Pancreas (tissue), 10 donors: ENCODE data around the gene C1orf115. TPM values are rescaled to one million over a fixed set of nuclear protein-coding genes. Genes with fewer than 3 reads are reported as not detected.

Source experiments
- ATAC-seq, 4 donors: fragments of 200-7000 bp; cut with Tn5 transposase; one replicate each; pipeline versions ENCODE4 v1.8.0 to v1.9.1; 2020; ENCODE audit warnings: mild to moderate bottlenecking in 4 of 4, moderate library complexity in 4 of 4
- DNase-seq, 6 donors: peaks; one replicate each; pipeline ENCODE4 v3.0.0-alpha.2; 2020
- FAIRE-seq: peaks from 2 replicates; lab custom pipeline; 2012; peaks lifted over from hg19 to GRCh38; lab: Jason Lieb, UNC
- H3K27ac ChIP-seq, 4 donors: fragments of 200-600 bp; sonication (generic); 1 replicate in 3 of 4; 2 replicates in 1 of 4; pipeline versions ENCODE4 v1.5.0 to v1.8.0; 2020
- H3K27me3 ChIP-seq, 4 donors: fragments of 200-600 bp; one replicate each; pipeline ENCODE4 v1.8.0; 2021
- H3K36me3 ChIP-seq, 3 donors: fragments of 200-600 bp; sonication (generic) in 1 of 3; one replicate each; pipeline versions ENCODE4 v1.5.0 to v1.8.0; 2020 to 2021
- H3K4me1 ChIP-seq, 3 donors: fragments of 200-600 bp; one replicate each; pipeline ENCODE4 v1.8.0; 2021
- H3K4me3 ChIP-seq, 4 donors: fragments of 200-600 bp; sonication (generic) in 2 of 4; one replicate each; pipeline versions ENCODE4 v1.5.0 to v1.8.0; 2020 to 2021
- H3K9me3 ChIP-seq, 4 donors: fragments of 200-600 bp; one replicate each; pipeline ENCODE4 v1.8.0; 2021
- CTCF ChIP-seq, 4 donors: fragments of 200-600 bp; sonication (generic) in 3 of 4; IDR thresholded peaks; one replicate each; pipeline versions ENCODE4 v1.5.0 to v1.8.0; 2021; ENCODE audit warnings: antibody characterized with exemption in 4 of 4
- WGBS, 2 donors: extraction: QIAGEN DNeasy Blood & Tissue Kit; methylation state at CpG; one replicate each; pipeline ENCODE4 v1.1.7; 2013; 5-methylcytosine and 5-hydroxymethylcytosine counted together
- intact Hi-C, 3 donors: fragments of 100-400 bp; cut with DNase I; formaldehyde crosslinking; loops; one replicate each; pipeline versions ENCODE4 v1.11.1 to v1.14.2; 2022
- polyA plus RNA-seq, 2 donors: library from polyadenylated mRNA; stranded (reverse); fragments of 200-250 nt; gene quantifications; one replicate each; pipeline ENCODE4 v1.2.3, GENCODE V29; 2013
- total RNA-seq, 6 donors: library from RNA; stranded (reverse); fragmentation: NEBNext Ultra II Directional in 4 of 6; extraction: Animal tissue kit (Norgen Biotek cat#: 25700) in 4 of 6; gene quantifications; one replicate each; pipeline versions ENCODE4 v1.2.1 to v1.2.4, GENCODE V29; 2021 to 2023
- donor health status: healthy with polysubstance abuse.
- donor health status: DM: no; HTN: no; CAD: no; lungs with moderate emphysema.
- donor health status: DM: no; HTN: no; CAD: no.
- donor health status: control.
- donor health status: control.
- donor health status: Bipolar disorder and iron deficiency.
- donor health status: DM: yes; HTN: yes; CAD: no.
- donor health status: DM: no; HTN: no; CAD: no.
- donor health status: DM: no; HTN: no; CAD: no.
- donor health status: DM: yes; HTN: yes; CAD: no.

C1orf115 gene
- total and polyA plus RNA-seq, 8 donors, result 5.0 to 17.0 (median 7.4) TPM

- no peak for FAIRE-seq
- no peak for TF ChIP-seq CTCF (IDR thresholded peaks at IDR 0.05)
Measured at GRCh38 chr1:220707160-220707559, 17.0 kb downstream of the C1orf115 start.

DNA sequence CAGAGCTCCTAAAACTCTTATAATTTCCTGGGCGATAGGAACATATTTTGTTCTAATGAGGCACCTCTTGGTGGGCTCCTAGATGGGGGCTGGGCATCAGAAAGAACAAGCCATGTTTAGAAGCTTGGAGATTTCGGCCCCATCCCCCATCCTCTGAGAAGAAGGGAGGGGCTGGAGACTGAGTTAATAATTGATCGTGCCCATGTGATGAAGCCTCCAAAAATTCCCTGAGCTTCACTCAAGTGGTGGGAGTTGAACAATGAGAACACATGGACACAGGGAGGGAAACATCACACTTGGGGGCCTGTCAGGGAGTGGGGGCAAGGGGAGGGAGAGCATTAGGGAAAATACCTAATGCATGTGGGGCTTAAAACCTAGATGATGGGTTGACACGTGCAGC lies 18.1 kb downstream of the C1orf115 start:
- Histone ChIP-seq H3K36me3 (no peaks in the 10 kb centered on the region), H3K4me3 (no peak overlapping the region), H3K4me1 (peaks cover 4 to 28% (median 18%) of the 10 kb centered on the region in 3 donors), H3K9me3 (no peaks in the 10 kb centered on the region), H3K27ac (no peak overlapping the region), H3K27me3 (no peaks in the 10 kb centered on the region)
- ATAC-seq (peak in 1 of 4 donors; percentile 22), FAIRE-seq (no peak), DNase-seq (no peak)
- no peak for TF ChIP-seq CTCF (IDR thresholded peaks at IDR 0.05)
- intact Hi-C loops, result no loop called here
- 72 to 83% methylated on average over 4 of the region's 4 CpGs for WGBS, 2 donors

More at GRCh38 chr1:220707160-220707559, 17.0 kb downstream of the C1orf115 start:
- Histone ChIP-seq H3K36me3 (no peaks in the 10 kb centered on the region), H3K27ac (no peak overlapping the region), H3K27me3 (no peaks in the 10 kb centered on the region), H3K9me3 (no peaks in the 10 kb centered on the region), H3K4me1 (peaks cover 4 to 28% (median 18%) of the 10 kb centered on the region in 3 donors), H3K4me3 (no peak overlapping the region)
- WGBS, 2 donors, result 88 to 92% methylated on average over 10 of the region's 10 CpGs
- DNase-seq (no peak), ATAC-seq (no peak)
- intact Hi-C loops, result no loop called here

DNA sequence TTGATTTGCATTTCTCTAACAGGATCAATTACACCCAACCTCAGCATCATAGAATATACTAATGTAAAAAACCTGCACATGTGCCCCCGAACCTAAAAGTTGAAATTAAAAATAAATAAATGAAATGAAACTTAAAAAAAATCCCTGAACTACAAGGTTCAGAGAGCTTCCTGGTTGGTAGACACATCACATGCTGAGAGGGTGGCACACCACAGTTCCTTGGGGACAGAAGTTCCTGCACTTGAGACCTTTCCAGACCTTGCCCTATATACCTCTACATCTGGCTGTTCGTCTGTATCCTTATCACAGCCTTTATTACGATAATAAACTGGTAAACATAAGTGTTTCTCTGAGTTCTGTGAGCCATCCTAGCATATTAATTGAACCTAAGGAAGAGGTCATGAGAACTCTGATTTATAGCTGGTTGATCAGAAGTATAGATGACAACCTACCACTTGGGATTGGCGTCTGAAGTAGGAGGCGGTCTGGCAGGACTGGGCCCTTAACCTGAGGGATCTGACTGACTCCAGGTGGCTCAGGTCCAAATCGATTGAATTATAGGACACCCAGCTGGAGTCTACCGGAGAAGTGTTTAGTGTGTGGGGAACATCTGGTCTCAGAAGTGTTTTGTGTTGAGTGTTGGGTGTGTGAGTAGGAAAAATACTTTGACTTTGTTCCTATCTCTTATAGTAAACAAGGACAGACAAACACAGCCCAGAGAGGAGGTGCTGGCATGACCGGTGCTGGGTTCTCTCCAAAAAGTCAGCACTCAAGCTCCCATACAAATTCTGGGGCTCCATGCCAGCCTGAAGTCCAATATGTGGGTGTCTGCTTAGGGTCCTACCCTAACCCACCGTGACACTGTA lies 19.0 kb downstream of the C1orf115 start:
- DNase-seq, result peak in 1 of 6 donors; percentile 21
- H3K4me3 ChIP-seq, result no peak overlapping the region
- H3K27ac ChIP-seq, result peak overlapping the region in 2 of 4 donors; percentile 3 to 40
- H3K36me3 ChIP-seq, result no peaks in the 10 kb centered on the region
- no peak for TF ChIP-seq CTCF (IDR thresholded peaks at IDR 0.05)
- no peak for FAIRE-seq
- ATAC-seq, result peak; percentile 43 to 64 (median 48)
- no peaks in the 10 kb centered on the region for H3K27me3 ChIP-seq
- H3K9me3 ChIP-seq, result no peaks in the 10 kb centered on the region
- intact Hi-C loops, result no loop called here
- peaks cover 4 to 28% (median 18%) of the 10 kb centered on the region in 3 donors for H3K4me1 ChIP-seq
- 36 to 41% methylated on average over 9 of the region's 9 CpGs for WGBS, 2 donors

DNA sequence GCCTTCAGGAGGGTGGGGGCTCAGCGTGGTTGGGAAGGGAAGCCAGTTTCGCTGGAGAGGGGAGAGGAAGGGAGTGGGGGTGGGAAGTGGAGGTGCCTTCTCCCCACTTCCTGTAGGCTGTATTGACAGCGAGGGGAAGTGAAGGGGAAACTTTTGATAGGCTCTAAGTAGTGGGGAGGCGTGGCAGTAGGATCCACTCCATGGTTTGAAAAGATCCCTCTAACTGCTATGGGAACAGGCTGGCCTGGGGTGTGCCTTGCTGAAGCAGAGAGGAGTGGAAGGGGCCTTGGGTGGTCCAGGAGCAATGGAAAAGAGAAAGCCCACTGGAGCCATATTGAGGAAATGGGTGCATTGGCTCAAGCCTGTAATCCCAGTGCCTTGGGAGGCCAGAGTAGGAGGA lies 20.2 kb downstream of the C1orf115 start:
- FAIRE-seq, result no peak
- Histone ChIP-seq H3K4me1 (peaks cover 4 to 28% (median 18%) of the 10 kb centered on the region in 3 donors), H3K27me3 (no peaks in the 10 kb centered on the region), H3K4me3 (no peak overlapping the region), H3K9me3 (no peaks in the 10 kb centered on the region), H3K27ac (peak overlapping the region in 1 of 4 donors; percentile 40), H3K36me3 (no peaks in the 10 kb centered on the region)
- intact Hi-C loops, result no loop called here
- DNase-seq, result no peak
- WGBS, 2 donors, result 88 to 96% methylated on average over 4 of the region's 4 CpGs
- TF ChIP-seq CTCF (IDR thresholded peaks at IDR 0.05), result no peak
- ATAC-seq, result no peak
